HG03103 (cell line): ENCODE data around the gene ATP2C2.
"Not testable (repeated sequence)": the region's sequence is repeated elsewhere in the genome, so short reads cannot be mapped to it uniquely, and the experiment has no call there.

ENCODE experiments used
- ATAC-seq: cut with Tn5 transposase; IDR thresholded peaks from one replicate; pipeline ENCODE4 v1.9.1; 2021; ENCODE audit warnings: low read depth; ENCODE audit not compliant: unreplicated experiment

ATP2C2 gene

DNA sequence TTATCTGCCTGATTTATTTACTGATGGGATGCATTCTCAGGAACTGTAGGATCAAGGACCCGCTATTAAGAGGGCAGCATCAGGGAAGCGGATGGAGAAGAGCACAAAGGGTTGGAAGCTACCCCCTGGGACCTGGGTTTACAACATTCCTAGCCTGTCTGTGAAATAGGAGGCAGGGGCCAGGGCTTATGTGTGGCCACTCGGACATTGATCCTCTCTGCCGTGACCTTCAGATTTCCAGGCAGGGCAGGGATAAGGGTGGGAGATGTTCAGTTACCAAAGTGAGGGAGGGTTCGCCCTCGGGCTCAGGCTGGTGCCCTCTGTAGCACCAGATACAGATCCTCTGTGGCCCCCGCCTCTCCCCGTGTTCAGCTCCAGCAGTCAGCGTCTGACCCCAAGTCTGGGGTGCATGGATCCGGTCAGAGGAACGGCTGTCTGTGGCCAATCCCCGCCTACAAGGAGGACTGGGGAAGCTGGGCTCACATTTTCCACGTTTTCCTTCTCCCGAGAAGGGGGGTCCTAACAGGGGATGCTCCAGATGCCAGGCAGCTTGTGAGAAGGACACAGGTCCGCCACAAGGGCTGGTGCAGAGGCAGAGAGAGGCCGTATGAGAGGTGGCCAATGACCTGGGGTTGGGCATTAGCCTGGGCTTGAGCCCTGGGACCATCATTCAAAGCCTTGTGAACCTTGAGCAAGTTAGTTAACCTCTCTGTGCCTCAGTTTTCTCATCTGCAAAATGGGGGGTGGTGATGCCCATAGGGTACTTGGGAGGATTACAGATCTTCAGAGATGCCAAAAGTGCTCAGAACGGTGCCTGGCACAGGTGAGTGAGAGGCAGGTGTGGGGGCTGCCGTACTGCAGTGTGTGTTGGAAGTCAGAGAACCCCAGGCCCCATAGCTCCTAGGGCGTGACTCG, 48.3 kb downstream of the ATP2C2 start:
- no peak for ATAC-seq

DNA sequence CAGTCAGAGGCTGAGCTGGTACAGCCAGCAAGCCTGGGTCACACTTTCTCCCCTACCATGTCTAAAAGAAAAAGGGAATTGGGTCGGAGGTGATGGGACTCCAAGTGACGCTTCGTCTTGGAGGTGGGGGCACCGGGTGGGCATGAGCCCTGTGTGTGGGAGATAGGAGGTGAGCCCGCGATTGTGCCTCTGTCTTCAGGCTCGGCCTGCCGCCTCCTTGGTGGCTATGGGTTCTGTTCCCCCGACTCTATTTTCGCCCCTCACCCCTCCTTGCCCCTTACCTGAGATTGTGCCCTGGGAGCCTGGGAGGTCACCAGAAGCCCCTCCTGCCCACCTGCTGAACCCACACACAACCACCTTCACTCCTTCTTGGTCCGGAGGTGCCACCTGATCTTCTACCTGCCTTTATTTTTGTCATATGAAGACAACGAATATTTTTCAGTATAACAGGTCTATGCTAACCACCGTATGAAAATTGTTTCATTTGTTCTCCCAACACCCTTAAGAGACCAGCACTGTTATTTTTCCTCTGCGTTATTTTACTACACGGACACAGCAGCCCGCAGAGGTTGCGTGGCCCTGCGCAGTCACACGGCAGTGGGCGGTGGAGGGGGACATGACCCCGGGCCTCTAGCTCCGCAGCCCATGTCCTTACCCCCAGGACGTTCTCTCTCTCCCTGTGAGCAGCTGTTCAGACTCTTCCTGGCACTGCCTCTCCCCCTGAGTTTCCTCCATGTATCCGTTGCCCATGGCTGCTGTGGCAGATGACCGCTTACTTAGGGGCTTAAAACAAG, 49.9 kb downstream of the ATP2C2 start:
- ATAC-seq: no peak

DNA sequence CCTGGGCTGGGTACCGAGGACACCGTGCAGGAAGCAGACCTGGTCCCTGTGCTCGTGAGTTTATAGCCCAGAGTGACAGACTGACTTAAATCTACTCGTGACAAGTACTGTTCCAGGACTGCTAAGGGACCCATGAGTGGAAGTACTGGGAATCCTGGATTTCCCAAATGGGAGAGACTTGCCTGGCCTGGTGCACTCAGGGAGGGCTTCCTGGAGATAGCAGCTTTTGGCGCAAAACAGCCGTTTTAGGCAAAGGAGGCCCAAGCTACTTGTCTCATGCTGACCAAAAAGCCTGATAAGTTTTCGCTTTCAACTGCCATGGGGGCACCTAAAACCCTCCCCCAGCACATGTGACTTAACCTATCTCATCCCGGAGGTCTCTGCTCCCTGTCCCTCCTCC, 51.4 kb downstream of the ATP2C2 start:
- ATAC-seq: no peak

DNA sequence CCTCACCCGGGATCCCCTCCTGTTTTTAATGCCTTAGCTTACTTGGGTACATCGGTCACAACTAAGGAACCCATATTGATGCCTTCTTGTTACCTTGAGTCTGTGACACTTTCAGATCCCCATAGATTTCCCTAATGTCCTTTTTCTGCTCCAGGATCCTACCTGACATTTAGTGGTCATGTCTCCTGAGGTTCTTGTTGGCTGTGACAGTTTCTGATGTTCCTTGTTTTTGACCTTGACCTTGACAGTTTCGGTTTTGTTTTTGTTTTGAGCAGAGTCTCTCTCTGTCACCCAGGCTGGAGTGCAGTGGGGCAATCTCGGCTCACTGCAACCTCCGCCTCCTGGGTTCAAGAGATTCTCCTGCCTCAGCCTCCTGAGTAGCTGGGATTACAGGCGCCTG, 52.2 kb downstream of the ATP2C2 start:
- not testable (repeated sequence) for ATAC-seq

DNA sequence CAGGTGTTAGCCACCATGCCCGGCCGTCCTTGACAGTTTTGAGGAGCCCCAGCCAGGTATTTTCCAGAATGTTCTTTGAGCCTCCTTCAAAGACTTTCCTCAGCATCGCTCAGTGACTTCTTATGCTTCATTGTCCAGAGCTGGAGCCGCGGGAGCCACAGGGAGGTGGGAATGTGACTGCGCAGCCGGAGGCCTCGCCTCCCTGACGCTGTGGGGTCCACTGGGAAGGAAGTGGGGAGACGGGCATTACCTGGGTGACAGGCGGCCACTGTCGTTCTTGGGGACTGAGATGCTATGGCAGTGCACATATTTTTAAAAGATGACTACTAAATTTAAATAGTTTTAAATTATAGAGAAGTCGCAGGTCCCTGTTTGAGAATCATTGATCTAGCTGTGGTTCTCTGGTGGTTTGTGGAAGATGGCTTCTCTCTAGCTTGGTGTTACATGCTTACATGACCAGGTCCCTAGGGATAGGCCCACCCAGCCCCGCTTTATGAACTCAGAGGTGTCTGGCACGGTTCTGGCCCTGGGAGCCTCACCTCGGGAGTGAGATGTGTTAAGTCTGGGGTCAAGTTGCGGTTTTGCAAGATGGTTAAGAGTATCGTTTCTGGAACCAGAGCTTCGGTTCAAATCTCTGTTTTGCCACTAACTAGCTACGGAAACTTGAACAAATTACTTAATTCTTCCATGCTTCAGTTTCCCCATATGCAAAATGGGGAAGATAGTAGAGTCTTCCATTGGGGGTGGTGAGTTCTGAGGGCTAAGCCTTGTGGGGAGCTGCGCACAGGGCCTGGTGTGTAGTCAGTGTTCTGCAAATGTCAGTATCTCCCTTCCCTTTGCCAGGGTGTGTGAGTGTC, 53.0 kb downstream of the ATP2C2 start:
- ATAC-seq: no peak

- no peak for ATAC-seq
Measured at GRCh38 chr16:84421938-84422220, 53.5 kb downstream of the ATP2C2 start.

DNA sequence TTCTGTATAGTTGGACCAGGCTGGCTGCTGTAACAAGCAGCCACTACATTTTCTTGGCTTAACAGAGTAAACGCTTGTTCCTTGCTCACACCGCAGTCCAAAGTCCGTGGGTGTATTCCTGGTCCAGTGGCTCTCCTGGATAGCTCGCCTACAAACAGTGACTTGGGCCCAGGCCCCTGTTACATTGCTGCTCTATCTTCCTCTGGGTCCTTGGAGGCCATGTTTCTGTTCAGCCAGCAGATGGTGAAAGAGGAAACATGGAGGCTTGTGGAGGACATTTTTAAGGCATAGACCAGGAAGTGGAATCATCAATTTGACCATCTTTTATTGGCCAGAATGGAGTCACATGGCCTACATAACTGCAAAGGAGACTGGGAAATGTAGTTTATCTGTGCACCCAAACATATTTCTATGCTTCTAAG, 55.1 kb downstream of the ATP2C2 start:
- no peak for ATAC-seq

- ATAC-seq: no peak
Measured at GRCh38 chr16:84425696-84426095, 57.4 kb downstream of the ATP2C2 start.

GRCh38 chr16:84426804-84427203, 58.5 kb downstream of the ATP2C2 start:
- ATAC-seq: no peak

DNA sequence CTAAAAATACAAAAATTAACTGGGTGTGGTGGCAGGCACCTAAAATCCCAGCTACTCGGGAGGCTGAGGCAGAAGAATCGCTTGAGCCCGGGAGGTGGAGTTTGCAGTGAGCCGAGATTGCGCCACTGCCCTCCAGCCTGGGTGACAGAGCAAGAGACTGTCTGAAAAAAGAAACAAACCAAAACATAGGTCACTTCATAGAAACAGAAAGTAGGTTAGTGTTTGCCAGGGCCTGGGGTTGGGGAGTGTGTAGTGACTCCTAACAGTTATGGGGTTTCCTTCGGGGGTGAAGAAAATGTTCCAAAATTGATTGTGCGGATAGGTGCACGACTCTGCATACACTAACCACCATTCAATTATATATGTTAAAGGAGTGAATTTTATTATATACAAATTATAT, 59.2 kb downstream of the ATP2C2 start:
- no peak for ATAC-seq

DNA sequence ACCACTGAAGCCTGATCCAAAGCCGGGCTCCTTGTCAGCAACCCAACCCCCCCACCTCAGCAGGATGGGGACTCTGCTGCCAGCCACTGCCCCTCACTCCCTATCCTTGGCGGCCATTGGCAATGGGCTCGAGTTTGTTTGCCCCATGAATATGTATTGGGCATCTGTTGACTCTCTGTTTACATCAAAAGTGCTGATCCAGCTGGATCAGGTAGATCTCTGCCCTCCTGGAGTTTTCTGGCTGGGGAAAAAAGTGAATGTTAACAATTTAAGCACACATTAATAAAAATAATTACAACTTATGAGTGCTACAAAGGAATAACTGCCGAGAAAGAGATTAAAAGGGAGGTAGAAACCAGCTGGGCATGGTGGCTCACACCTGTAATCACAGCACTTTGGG, 62.5 kb downstream of the ATP2C2 start:
- no peak for ATAC-seq

- ATAC-seq: no peak
Measured at GRCh38 chr16:84434800-84435199, 66.5 kb downstream of the ATP2C2 start.

DNA sequence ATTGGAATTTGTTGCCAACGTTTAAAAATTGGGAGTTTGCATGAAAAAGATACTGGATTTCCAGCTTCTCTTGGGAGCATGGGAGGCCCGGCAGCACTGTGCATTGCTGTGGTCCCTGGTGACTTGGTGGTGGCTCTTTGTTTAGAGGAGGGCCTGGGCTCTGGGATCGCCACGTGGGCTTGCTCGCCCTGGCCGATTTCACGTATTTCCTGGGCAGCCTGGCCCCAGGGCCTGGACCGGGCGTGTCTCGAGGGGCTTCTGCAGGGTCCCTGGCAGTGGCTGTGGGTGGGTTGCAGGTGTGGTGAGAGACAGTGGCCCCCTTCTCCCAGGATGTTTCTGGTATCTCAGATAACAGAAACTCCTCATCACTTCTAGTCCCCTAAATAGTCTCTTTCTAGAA, 67.9 kb downstream of the ATP2C2 start:
- ATAC-seq: no peak

- no peak for ATAC-seq
Measured at GRCh38 chr16:84438971-84439696, 70.8 kb downstream of the ATP2C2 start.

- no peak for ATAC-seq
Measured at GRCh38 chr16:84442416-84443145, 74.2 kb downstream of the ATP2C2 start.

DNA sequence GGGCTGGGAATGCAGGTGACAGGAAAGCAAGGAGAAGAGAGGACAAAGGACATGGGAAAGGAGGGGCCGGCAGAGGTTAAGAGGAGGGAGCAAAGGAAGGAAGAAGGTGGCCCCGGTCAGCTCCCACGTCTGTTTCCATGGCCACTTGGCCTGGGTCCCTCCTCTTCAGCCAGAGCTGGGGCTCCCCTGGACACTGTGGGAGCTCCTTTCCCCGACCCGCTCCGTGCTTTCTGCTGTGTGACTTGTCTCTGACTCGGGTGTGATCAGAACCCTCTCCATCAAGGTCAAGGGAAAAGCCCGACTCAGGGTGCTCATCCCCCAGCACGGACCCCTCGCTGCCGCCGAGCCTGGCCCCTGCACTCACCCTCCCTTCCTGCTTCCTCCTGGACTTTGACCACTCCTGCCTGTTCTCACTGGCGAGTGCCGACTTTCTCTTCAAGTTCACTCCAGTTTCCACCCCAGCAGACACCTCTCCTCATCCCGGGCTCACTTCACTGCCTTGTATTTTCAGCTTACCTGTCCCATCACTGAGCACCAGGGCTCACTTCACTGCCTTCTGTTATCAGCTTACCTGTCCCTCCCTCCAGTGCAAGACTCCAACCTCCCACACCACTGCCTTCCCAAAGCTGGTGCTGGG, 74.9 kb downstream of the ATP2C2 start:
- no peak for ATAC-seq

GRCh38 chr16:84444476-84444875, 76.1 kb downstream of the ATP2C2 start:
- ATAC-seq: no peak

GRCh38 chr16:84446084-84446483, 77.7 kb downstream of the ATP2C2 start:
- ATAC-seq: no peak
